ENCODE measurements around the gene WASHC3.

Gene WASHC3

GRCh38 chr12:101968770-101969169 lies 93.0 kb downstream of the WASHC3 start:
- no peak for DNase-seq (ENCODE audit: low read depth, low spot score)

- no peak for DNase-seq (ENCODE audit: low read depth, low spot score)
Measured at GRCh38 chr12:101967506-101967905, 94.3 kb downstream of the WASHC3 start.

- DNase-seq (ENCODE audit: low read depth, low spot score) = no peak
Measured at GRCh38 chr12:101966496-101966895, 95.3 kb downstream of the WASHC3 start.

GRCh38 chr12:101963697-101964096 lies 98.1 kb downstream of the WASHC3 start:
- DNase-seq (ENCODE audit: low read depth, low spot score) = no peak

Measured in smooth muscle cell of the brain vasculature (primary cell).